ACC112 (cell line): ENCODE results near the gene UBR4.
"Not testable (repeated sequence)": the region's sequence is repeated elsewhere in the genome, so short reads cannot be mapped to it uniquely, and the experiment has no call there.

ENCODE experiments used
- H2AFZ ChIP-seq: fragments of 200-600 bp; sonication (generic); one replicate; pipeline ENCODE4 v1.6.0; 2017; ENCODE audit warnings: antibody characterized with exemption, low read length; ENCODE audit not compliant: unreplicated experiment
- H3K27ac ChIP-seq: fragments of 200-600 bp; sonication (generic); 2 replicates; pipeline ENCODE4 v1.5.1; 2014; ENCODE audit warnings: low read depth, mild to moderate bottlenecking, antibody characterized with exemption, low read length, moderate library complexity
- H3K27me3 ChIP-seq: fragments of 200-600 bp; sonication (generic); 2 replicates; pipeline ENCODE4 v1.6.1; 2014; ENCODE audit warnings: mild to moderate bottlenecking, antibody characterized with exemption, low read length, moderate library complexity, mixed read lengths; ENCODE audit not compliant: insufficient read depth
- H3K36me3 ChIP-seq: fragments of 200-600 bp; sonication (generic); 2 replicates; pipeline ENCODE4 v1.6.1; 2016; ENCODE audit warnings: mild to moderate bottlenecking, antibody characterized with exemption, low read length, moderate library complexity, mixed read lengths; ENCODE audit not compliant: insufficient read depth
- H3K4me1 ChIP-seq: fragments of 200-600 bp; sonication (generic); one replicate; pipeline ENCODE4 v1.6.1; 2016; ENCODE audit warnings: low read length, mixed read lengths; ENCODE audit not compliant: insufficient read depth, unreplicated experiment, control insufficient read depth
- H3K4me3 ChIP-seq: fragments of 200-600 bp; sonication (generic); 2 replicates; pipeline ENCODE4 v1.5.1; 2014; ENCODE audit warnings: mild to moderate bottlenecking, low read depth, low read length
- H3K79me2 ChIP-seq: fragments of 200-600 bp; sonication (generic); one replicate; pipeline ENCODE4 v1.6.0; 2016; ENCODE audit warnings: low read length; ENCODE audit not compliant: control insufficient read depth, unreplicated experiment, insufficient read depth

Gene UBR4

DNA sequence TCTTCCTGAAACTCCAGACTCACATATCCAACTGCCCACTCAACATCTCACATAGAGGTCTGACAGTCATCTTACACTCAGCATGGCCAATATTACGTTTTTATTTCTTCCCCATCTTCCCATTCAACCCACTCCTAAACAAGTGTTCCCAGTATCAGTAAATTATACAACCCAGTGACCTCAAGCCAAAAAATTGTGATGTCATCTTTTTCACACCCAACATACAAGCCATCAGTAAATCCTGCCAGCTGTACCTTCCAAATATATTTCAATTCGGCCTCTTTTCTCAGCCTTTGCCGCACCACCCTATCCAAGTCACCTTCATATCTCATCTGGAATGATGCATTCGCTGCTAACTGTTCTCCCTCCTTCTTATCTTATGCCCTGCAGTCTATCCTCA is 19.6 kb downstream of the UBR4 start:
- no peak overlapping the region for H3K4me3 ChIP-seq
- H3K79me2 ChIP-seq: peaks cover 45% of the 10 kb centered on the region
- no peaks in the 10 kb centered on the region for H3K4me1 ChIP-seq
- peaks cover 63% of the 10 kb centered on the region for H3K36me3 ChIP-seq
- H2AFZ ChIP-seq: no peak overlapping the region
- no peaks in the 10 kb centered on the region for H3K27me3 ChIP-seq
- H3K27ac ChIP-seq: no peak overlapping the region

DNA sequence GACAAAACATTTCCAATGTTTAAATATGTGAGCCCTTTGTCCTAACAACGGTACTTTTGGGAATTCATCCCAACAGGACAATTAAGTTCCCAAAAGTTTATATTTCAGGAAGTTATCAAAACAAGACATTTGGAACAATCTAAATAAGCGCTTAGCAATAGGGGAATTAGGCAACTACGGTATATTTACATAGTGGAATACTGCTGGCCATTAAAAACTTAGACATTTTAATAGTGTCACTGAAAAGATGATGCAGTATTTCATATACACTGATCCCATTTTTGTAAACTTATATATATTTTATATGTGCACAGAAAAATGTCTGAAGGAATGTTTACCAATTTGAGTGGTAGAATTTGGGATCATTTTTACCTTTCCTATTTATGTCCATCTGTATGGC is 20.8 kb downstream of the UBR4 start:
- H3K79me2 ChIP-seq: peaks cover 43% of the 10 kb centered on the region
- H3K4me3 ChIP-seq: no peak overlapping the region
- no peak overlapping the region for H3K27ac ChIP-seq
- H3K4me1 ChIP-seq: no peaks in the 10 kb centered on the region
- H3K36me3 ChIP-seq: peaks cover 67% of the 10 kb centered on the region
- H2AFZ ChIP-seq: no peak overlapping the region
- H3K27me3 ChIP-seq: no peaks in the 10 kb centered on the region

DNA sequence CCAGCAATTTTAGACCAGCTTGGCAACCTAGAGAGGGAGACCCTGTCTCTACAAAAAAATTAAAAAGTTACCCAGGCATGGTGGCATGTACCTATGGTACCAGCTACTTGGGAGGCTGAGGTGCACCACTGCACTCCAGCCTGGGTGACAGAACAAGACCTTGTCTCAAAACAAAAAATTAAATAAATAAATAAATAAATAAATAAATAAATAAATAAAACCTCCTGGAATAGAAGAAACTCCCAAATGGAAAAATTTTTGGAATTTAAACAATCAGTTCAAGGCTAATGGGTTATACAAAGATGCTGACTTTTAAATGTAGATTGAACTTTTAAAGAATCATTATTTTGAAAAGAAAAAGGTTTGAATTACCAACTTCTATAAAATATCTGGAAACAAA is 22.2 kb downstream of the UBR4 start:
- Histone ChIP-seq H3K27me3 (no peaks in the 10 kb centered on the region), H3K36me3 (peaks cover 70% of the 10 kb centered on the region), H3K27ac (no peak overlapping the region), H3K4me3 (no peak overlapping the region), H3K4me1 (no peaks in the 10 kb centered on the region), H2AFZ (no peak overlapping the region), H3K79me2 (peaks cover 32% of the 10 kb centered on the region)

DNA sequence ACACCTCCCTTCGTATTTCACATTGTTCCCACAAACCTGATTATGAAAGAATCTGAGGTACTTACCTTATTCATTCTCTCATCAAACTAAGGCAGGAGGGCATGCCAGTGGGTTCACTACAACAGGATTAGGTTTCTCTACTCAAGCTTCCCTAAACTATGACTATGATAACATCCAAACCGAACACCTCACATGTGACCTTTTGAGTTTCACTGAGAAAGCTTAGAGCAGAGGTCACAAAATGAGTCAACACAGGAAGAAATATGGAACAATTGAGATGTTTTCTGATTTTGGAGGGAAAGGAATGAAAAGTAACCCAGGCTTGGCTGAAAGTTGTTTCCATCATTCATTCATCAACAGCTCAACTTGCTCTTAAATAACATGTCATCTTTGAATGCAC is 24.1 kb downstream of the UBR4 start:
- Histone ChIP-seq H3K27ac (no peak overlapping the region), H2AFZ (no peak overlapping the region), H3K36me3 (peaks cover 66% of the 10 kb centered on the region), H3K79me2 (peaks cover 25% of the 10 kb centered on the region), H3K27me3 (no peaks in the 10 kb centered on the region), H3K4me1 (no peaks in the 10 kb centered on the region), H3K4me3 (no peak overlapping the region)

DNA sequence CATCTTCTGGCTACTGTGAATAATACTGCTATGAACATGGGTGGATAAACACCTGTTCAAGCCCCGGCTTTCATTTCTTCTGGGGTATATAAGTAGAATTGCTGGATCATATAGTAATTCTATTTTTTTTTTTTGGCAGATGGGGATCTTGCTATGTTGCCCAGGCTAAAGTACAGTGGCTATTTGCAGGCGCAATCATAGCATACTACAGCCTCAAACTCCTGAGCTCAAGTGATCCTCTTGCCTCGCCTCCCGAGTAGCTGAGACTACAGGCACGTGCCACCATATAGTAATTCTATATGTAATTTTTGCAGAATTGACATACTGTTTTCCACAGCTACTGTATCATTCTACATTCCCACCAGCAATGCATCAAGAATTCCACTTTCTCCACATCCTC is 27.8 kb downstream of the UBR4 start:
- Histone ChIP-seq H3K4me3 (no peak overlapping the region), H2AFZ (no peak overlapping the region), H3K27ac (no peak overlapping the region), H3K27me3 (no peaks in the 10 kb centered on the region), H3K79me2 (no peaks in the 10 kb centered on the region), H3K36me3 (peaks cover 66% of the 10 kb centered on the region), H3K4me1 (no peaks in the 10 kb centered on the region)

DNA sequence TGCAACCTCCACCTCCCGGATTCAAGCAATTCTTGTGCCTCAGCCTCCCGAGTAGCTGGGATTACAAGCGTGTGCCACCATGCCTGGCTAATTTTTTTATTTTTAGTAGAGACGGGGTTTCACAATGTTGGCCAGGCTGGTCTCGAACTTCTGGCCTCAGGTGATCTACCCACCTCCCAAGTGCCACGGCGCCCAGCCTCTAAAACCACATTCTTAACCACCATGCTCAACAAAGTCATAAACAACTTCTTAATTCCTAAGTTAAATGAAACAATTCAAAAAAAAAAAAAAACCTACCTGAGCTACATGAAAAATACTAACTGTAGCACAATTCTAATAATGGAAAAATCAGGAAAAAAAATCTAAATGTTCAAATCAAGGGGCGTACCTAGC is 29.8 kb downstream of the UBR4 start:
- peaks cover 61% of the 10 kb centered on the region for H3K36me3 ChIP-seq
- H3K27me3 ChIP-seq, H3K4me3 ChIP-seq, H3K79me2 ChIP-seq, H2AFZ ChIP-seq, H3K27ac ChIP-seq, H3K4me1 ChIP-seq: not testable (repeated sequence)

DNA sequence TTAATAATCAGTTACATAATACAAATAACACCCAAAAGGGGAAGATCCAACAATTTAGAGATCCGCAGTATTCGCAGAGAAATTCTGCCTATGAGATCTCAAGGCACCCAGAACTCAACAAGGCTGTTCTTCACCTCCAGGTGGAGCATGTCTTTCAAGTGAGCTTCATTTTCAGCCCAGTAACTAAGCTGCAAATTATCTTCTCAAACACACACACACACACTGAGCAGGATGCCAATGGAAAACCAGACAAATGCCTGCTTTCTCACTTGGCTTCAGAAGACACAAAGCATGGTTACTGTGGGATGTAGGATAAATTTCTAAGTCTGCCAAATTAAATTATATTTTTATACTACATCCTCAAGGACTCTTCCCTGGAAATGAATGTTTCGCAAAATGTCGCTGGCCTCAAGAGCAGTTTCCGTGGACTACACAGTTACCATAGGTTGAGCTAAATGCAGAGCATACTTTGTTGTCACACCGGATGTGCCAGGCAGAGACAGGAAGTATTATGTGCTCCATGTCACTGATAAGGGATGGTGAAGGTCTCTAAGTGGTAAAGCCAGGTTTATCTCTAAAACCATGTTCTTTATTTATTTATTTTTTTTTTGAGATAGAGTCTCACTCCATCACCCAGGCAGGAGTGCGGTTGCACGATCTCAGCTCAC is 30.3 kb downstream of the UBR4 start:
- no peaks in the 10 kb centered on the region for H3K4me1 ChIP-seq
- H2AFZ ChIP-seq: no peak overlapping the region
- H3K36me3 ChIP-seq: peaks cover 56% of the 10 kb centered on the region
- H3K79me2 ChIP-seq: peaks cover 2% of the 10 kb centered on the region
- H3K4me3 ChIP-seq: no peak overlapping the region
- no peaks in the 10 kb centered on the region for H3K27me3 ChIP-seq
- no peak overlapping the region for H3K27ac ChIP-seq

DNA sequence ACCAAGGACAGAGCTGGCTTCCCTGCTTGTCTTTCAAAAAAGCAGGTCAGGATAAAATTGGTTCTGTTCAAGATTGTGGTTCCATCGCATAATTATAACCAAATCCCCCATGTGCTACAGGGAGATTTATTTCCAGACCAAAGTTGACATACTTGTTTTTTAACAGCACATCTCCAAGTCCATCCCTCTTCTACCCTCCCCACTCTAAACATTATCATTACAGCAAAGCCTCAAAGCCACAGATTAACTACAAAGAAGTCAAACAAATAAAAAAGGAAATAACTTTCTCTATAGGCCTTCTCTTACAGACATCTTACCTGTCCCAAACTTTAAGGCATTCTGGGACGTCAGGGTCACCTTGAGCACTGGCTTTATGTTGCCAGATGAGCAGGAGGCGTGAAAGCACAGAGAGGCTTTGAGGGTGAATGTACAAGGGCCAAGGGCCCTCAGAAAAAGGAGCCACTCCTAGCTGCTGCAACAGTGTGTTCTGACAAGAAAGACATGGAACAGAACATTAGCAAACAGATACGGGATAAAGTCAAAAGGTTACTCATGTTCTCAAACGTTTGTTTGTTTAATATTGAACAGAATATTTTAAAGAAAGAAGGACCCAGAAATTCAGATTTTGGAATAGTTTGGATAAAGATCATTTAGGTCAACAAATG is 31.2 kb downstream of the UBR4 start:
- Histone ChIP-seq H3K36me3 (peaks cover 58% of the 10 kb centered on the region), H3K4me1 (no peaks in the 10 kb centered on the region), H3K79me2 (peaks cover 2% of the 10 kb centered on the region), H2AFZ (no peak overlapping the region), H3K4me3 (no peak overlapping the region), H3K27me3 (no peaks in the 10 kb centered on the region), H3K27ac (no peak overlapping the region)

DNA sequence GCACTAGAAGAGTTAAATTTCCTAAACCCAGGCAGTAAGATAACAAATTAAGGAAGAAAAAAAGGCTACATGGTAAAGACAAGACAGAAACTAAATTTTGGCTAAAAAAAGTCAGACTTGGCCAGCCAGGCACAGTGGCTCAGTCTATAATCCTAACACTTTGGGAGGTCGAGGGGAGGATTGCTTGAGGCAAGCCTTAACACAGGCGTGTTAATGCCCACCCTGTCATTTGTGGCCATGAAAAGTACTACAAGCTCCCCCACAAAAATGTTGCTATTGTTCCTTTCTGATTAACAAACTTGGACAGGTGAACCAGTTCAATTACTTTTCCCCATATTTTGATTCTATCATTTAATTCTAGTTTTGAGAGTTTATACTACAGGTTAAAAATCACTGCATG is 32.3 kb downstream of the UBR4 start:
- H3K4me3 ChIP-seq: no peak overlapping the region
- peaks cover 51% of the 10 kb centered on the region for H3K36me3 ChIP-seq
- no peaks in the 10 kb centered on the region for H3K4me1 ChIP-seq
- peaks cover 2% of the 10 kb centered on the region for H3K79me2 ChIP-seq
- H2AFZ ChIP-seq: no peak overlapping the region
- no peak overlapping the region for H3K27ac ChIP-seq
- no peaks in the 10 kb centered on the region for H3K27me3 ChIP-seq

DNA sequence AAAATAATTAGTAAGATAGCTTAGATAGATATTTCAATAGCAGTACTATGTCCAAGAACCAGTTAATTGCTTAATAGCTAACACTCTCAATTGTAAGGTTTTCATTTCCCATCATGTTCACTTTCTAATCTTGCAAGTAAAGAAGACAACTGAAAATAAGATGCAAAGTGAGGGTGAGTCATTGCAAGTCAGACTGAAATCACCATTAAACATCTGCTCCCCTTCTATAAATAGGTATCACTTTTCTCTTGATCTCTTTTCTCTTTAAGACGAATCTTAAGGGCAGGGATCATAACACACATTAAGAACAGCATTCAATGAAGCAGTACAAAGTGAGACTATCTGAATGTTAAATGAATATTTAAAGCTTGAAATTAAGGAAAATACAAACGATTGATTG is 40.4 kb downstream of the UBR4 start:
- Histone ChIP-seq H3K4me3 (no peak overlapping the region), H2AFZ (no peak overlapping the region), H3K79me2 (no peaks in the 10 kb centered on the region), H3K4me1 (peaks cover 19% of the 10 kb centered on the region), H3K36me3 (peaks cover 70% of the 10 kb centered on the region), H3K27me3 (no peaks in the 10 kb centered on the region), H3K27ac (no peak overlapping the region)

DNA sequence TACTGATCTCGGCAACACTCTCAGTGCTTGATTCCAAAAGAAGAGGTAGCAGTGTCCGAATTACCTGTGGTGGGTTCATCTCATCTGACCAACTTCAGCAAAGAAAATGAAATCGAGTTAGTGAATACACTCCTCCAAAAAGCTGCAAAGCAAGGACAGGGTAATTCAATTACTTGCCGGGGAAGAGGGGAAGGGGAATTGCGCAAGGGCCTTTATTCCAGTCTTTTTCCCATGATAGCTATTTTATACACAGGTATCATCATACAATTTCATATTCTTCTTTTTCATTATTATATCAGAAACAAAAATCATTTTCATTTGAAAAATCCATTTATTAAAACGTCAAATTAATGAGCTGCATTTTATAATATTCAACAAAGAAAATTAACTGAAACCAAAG is 42.9 kb downstream of the UBR4 start:
- Histone ChIP-seq H2AFZ (no peak overlapping the region), H3K27me3 (no peaks in the 10 kb centered on the region), H3K4me3 (no peak overlapping the region), H3K36me3 (peaks cover 81% of the 10 kb centered on the region), H3K79me2 (peaks cover 6% of the 10 kb centered on the region), H3K27ac (no peak overlapping the region), H3K4me1 (peaks cover 34% of the 10 kb centered on the region)
